Activated naive CD8-positive, alpha-beta T cell treated with anti-CD3 and anti-CD28 coated beads, Interleukin-2, amount 50 U/mL, for 24 hours (primary cell): ENCODE measurements around the gene HDHD2.

Experiments used
- ATAC-seq: fragments of 150-1000 bp; cut with Tn5 transposase; one replicate; pipeline ENCODE4 v1.10.0; 2021
- DNase-seq: peaks from one replicate; pipeline ENCODE4 v3.0.0; 2021
- H3K27ac Mint-ChIP-seq: one replicate; pipeline ENCODE4 v1.8.0; 2021; ENCODE audit warnings: mild to moderate bottlenecking, mixed read lengths
- H3K27me3 Mint-ChIP-seq: one replicate; pipeline ENCODE4 v1.8.0; 2021; ENCODE audit warnings: mixed read lengths
- H3K36me3 Mint-ChIP-seq: one replicate; pipeline ENCODE4 v1.8.0; 2021; ENCODE audit warnings: low read depth, mixed read lengths
- H3K4me1 Mint-ChIP-seq: one replicate; pipeline ENCODE4 v1.8.0; 2021; ENCODE audit warnings: mixed read lengths
- H3K4me3 Mint-ChIP-seq: one replicate; pipeline ENCODE4 v1.8.0; 2021; ENCODE audit warnings: mild to moderate bottlenecking, moderate library complexity, mixed read lengths
- H3K9me3 Mint-ChIP-seq: one replicate; pipeline ENCODE4 v1.8.0; 2021; ENCODE audit warnings: mixed read lengths

HDHD2 gene

GRCh38 chr18:47113796-47114540, 36.3 kb downstream of the HDHD2 start:
- DNase-seq (no peak), ATAC-seq (no peak)
- Mint-ChIP-seq H3K4me1 (no peaks in the 10 kb centered on the region), H3K36me3 (peaks cover 35% of the 10 kb centered on the region), H3K9me3 (no peaks in the 10 kb centered on the region), H3K4me3 (no peak overlapping the region), H3K27me3 (no peaks in the 10 kb centered on the region), H3K27ac (no peak overlapping the region)

GRCh38 chr18:47110492-47111274, 39.6 kb downstream of the HDHD2 start:
- no peak overlapping the region for H3K4me3 Mint-ChIP-seq
- ATAC-seq: no peak
- no peaks in the 10 kb centered on the region for H3K9me3 Mint-ChIP-seq
- peaks cover 25% of the 10 kb centered on the region for H3K36me3 Mint-ChIP-seq
- H3K27ac Mint-ChIP-seq: no peak overlapping the region
- no peaks in the 10 kb centered on the region for H3K27me3 Mint-ChIP-seq
- DNase-seq: no peak
- H3K4me1 Mint-ChIP-seq: no peaks in the 10 kb centered on the region

- no peak overlapping the region for H3K27ac Mint-ChIP-seq
- no peak overlapping the region for H3K4me3 Mint-ChIP-seq
Measured at GRCh38 chr18:47109720-47110119, 40.6 kb downstream of the HDHD2 start.

DNA sequence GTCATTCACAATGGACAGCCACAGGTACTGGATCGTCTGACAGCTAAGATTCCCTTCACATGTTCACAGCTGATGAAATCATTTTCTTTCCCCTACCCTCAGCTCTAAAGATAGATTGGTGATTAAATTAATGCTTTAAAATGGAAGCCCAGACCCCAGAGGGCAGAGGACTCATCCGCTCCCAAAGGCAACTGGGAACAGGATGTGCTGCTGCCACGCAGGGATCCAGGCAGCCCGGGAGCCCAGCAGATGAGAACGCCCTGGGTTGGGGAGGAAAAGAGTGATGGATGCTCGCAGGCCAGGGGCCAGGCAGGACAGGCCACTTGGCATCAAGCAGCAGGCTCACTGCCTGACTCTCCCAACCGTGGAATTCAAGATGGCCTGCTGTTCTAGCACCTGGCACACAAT, 41.3 kb downstream of the HDHD2 start:
- Mint-ChIP-seq H3K36me3 (peaks cover 25% of the 10 kb centered on the region), H3K4me1 (no peaks in the 10 kb centered on the region), H3K27ac (no peak overlapping the region), H3K9me3 (no peaks in the 10 kb centered on the region), H3K4me3 (no peak overlapping the region), H3K27me3 (no peaks in the 10 kb centered on the region)
- ATAC-seq (no peak), DNase-seq (no peak)

More at GRCh38 chr18:47109720-47110119, 40.6 kb downstream of the HDHD2 start:
- H3K9me3 Mint-ChIP-seq: no peaks in the 10 kb centered on the region
- no peaks in the 10 kb centered on the region for H3K4me1 Mint-ChIP-seq
- peaks cover 25% of the 10 kb centered on the region for H3K36me3 Mint-ChIP-seq
- H3K27me3 Mint-ChIP-seq: no peaks in the 10 kb centered on the region
- DNase-seq: no peak
- ATAC-seq: no peak

DNA sequence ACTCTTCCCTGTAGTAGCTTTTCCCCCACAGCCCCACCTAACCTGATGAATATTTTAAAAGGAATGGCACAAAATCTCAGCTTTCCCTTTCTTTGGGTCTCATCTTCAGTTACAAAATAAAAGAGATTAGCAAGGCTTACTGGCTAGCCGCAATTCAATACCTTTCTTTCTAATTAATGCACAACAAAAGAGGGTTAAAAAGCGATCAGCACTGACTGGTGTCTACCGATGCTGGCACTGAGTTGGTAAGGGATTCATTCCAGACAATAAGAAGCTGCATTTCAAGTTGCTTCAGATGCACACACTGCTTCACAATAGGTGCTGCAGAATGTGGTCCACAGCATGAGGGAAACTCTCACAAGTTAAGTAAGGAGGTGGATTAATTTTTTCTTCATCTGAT, 41.9 kb downstream of the HDHD2 start:
- no peak for ATAC-seq
- no peaks in the 10 kb centered on the region for H3K4me1 Mint-ChIP-seq
- no peak overlapping the region for H3K4me3 Mint-ChIP-seq
- peaks cover 19% of the 10 kb centered on the region for H3K36me3 Mint-ChIP-seq
- H3K27me3 Mint-ChIP-seq: no peaks in the 10 kb centered on the region
- no peaks in the 10 kb centered on the region for H3K9me3 Mint-ChIP-seq
- no peak for DNase-seq
- H3K27ac Mint-ChIP-seq: no peak overlapping the region

GRCh38 chr18:47100212-47100831, 50.0 kb downstream of the HDHD2 start:
- peaks cover 3% of the 10 kb centered on the region for H3K36me3 Mint-ChIP-seq
- no peaks in the 10 kb centered on the region for H3K4me1 Mint-ChIP-seq
- no peak overlapping the region for H3K27ac Mint-ChIP-seq
- peak; percentile 68 for ATAC-seq
- no peaks in the 10 kb centered on the region for H3K27me3 Mint-ChIP-seq
- peak; percentile 56 for DNase-seq
- no peaks in the 10 kb centered on the region for H3K9me3 Mint-ChIP-seq
- H3K4me3 Mint-ChIP-seq: no peak overlapping the region

GRCh38 chr18:47095810-47096209, 54.5 kb downstream of the HDHD2 start:
- Mint-ChIP-seq H3K9me3 (no peaks in the 10 kb centered on the region), H3K36me3 (peaks cover 3% of the 10 kb centered on the region), H3K4me1 (no peaks in the 10 kb centered on the region), H3K27me3 (no peaks in the 10 kb centered on the region), H3K4me3 (no peak overlapping the region), H3K27ac (no peak overlapping the region)
- ATAC-seq (no peak), DNase-seq (no peak)

DNA sequence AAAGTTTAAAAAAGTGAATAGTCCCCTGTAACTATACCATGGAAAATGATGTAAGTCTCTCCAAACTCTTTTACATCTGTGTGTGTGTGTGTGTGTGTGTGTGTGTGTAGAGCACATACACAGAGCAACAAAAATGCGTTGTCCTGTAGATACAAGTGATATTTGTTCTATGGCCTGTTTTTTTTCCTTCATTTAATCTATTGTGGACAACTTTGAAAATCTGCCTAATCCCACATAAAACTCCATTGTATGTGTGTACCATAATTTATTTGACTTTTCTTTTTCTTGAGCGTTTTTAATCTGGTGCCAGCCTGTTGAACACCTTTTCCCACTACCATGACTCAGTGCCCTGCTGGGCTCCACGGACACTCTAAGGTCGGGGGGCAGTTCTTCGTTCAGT, 62.6 kb downstream of the HDHD2 start:
- ATAC-seq: no peak
- Mint-ChIP-seq H3K27me3 (no peaks in the 10 kb centered on the region), H3K36me3 (peaks cover 8% of the 10 kb centered on the region)

DNA sequence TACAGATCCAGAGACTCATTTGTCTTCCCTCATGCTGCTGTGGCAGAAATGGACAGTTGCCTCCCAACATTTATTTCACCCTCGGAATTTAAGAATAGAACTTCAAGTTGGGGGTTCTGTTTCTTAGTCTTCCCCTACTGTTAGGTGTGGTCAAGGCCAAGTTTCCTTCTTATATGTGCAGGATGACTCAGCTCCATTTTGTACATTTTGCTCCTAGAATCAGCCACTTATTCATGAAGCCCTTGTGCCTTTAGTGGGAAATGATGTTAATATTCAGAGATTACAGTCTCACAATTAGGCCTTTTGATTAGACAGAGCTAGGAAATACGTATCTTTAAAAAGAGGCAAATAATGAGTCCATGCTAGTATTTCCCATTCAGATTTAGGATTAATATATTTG, 68.7 kb downstream of the HDHD2 start:
- Mint-ChIP-seq H3K9me3 (no peaks in the 10 kb centered on the region), H3K36me3 (no peaks in the 10 kb centered on the region), H3K27me3 (no peaks in the 10 kb centered on the region), H3K27ac (no peak overlapping the region), H3K4me1 (no peaks in the 10 kb centered on the region), H3K4me3 (no peak overlapping the region)
- ATAC-seq (no peak), DNase-seq (no peak)

More for the DNA sequence above, 62.6 kb downstream of the HDHD2 start:
- Mint-ChIP-seq H3K9me3 (no peaks in the 10 kb centered on the region), H3K4me1 (no peaks in the 10 kb centered on the region), H3K27ac (no peak overlapping the region), H3K4me3 (no peak overlapping the region)
- no peak for DNase-seq

DNA sequence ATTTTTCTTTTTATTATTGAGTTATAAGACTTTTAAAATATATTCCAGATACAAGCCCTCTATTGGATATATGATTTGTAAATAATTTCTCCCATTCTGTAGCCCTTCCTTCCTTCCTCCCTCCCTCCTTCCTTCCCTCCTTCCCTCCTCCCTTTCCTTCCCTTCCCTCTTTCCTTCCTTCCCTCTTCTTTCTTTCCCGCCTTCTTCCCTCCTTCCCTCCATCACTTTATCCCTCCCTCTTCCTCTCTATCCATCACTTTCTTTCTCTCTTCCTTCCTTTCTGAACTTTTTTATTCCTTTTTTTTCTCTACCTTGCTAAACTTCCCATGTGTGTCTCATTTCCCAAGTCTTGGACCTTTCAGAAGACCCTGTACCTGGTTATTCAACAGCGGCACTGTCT, 69.4 kb downstream of the HDHD2 start:
- ATAC-seq: no peak
- Mint-ChIP-seq H3K36me3 (no peaks in the 10 kb centered on the region), H3K27ac (no peak overlapping the region), H3K27me3 (no peaks in the 10 kb centered on the region), H3K4me1 (no peaks in the 10 kb centered on the region), H3K4me3 (no peak overlapping the region), H3K9me3 (no peaks in the 10 kb centered on the region)
- DNase-seq: no peak

- Mint-ChIP-seq H3K27me3 (no peaks in the 10 kb centered on the region), H3K9me3 (no peaks in the 10 kb centered on the region), H3K36me3 (no peaks in the 10 kb centered on the region), H3K4me3 (no peak overlapping the region), H3K4me1 (no peaks in the 10 kb centered on the region), H3K27ac (no peak overlapping the region)
- ATAC-seq: no peak
- no peak for DNase-seq
Measured at GRCh38 chr18:47077111-47077510, 73.2 kb downstream of the HDHD2 start.

- Mint-ChIP-seq H3K4me1 (no peaks in the 10 kb centered on the region), H3K27me3 (no peaks in the 10 kb centered on the region), H3K9me3 (no peaks in the 10 kb centered on the region), H3K27ac (no peak overlapping the region), H3K4me3 (no peak overlapping the region), H3K36me3 (no peaks in the 10 kb centered on the region)
- DNase-seq: no peak
- ATAC-seq: no peak
Measured at GRCh38 chr18:47075098-47075883, 75.0 kb downstream of the HDHD2 start.

GRCh38 chr18:47067648-47068047, 82.7 kb downstream of the HDHD2 start:
- H3K27ac Mint-ChIP-seq: no peak overlapping the region
- no peaks in the 10 kb centered on the region for H3K4me1 Mint-ChIP-seq
- no peak overlapping the region for H3K4me3 Mint-ChIP-seq

DNA sequence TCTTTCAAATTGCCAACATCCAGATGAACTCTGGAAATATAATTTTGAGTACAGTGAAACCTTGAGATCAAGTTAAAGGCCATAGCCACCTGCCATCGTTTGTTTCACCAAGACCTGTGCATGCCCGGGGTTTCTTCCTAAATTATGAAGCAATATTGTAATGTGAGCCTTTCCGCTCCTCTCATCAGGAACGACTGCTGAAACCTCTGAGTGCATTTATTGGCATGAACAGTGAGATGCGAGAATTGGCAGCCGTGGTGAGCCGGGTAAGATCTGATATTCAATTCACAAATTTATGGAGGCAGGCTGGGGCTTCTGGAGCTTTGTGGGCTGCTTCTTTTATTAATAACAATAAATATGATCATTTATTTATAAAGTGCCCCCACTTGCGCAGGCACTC, 87.2 kb downstream of the HDHD2 start:
- DNase-seq (no peak), ATAC-seq (no peak)
- H3K27me3 Mint-ChIP-seq: no peaks in the 10 kb centered on the region
- no peaks in the 10 kb centered on the region for H3K4me1 Mint-ChIP-seq
- H3K27ac Mint-ChIP-seq: no peak overlapping the region
- H3K9me3 Mint-ChIP-seq: no peaks in the 10 kb centered on the region
- H3K36me3 Mint-ChIP-seq: no peaks in the 10 kb centered on the region
- H3K4me3 Mint-ChIP-seq: no peak overlapping the region

More at GRCh38 chr18:47067648-47068047, 82.7 kb downstream of the HDHD2 start:
- DNase-seq: no peak
- H3K27me3 Mint-ChIP-seq: no peaks in the 10 kb centered on the region
- ATAC-seq: no peak
- H3K36me3 Mint-ChIP-seq: no peaks in the 10 kb centered on the region
- no peaks in the 10 kb centered on the region for H3K9me3 Mint-ChIP-seq
